ENCODE results near the gene MCF2L.

Gene MCF2L

GRCh38 chr13:112943309-112944125 lies 25.5 kb upstream of the MCF2L start:
- DNase-seq (ENCODE audit: low read depth) = no peak

- no peak for DNase-seq (ENCODE audit: low read depth)
Measured at GRCh38 chr13:112947796-112948195, 21.2 kb upstream of the MCF2L start.

- DNase-seq (ENCODE audit: low read depth) = no peak
Measured at GRCh38 chr13:112951674-112952371, 17.2 kb upstream of the MCF2L start.

- no peak for DNase-seq (ENCODE audit: low read depth)
Measured at GRCh38 chr13:112952759-112953551, 16.1 kb upstream of the MCF2L start.

GRCh38 chr13:112953591-112954487 lies 15.2 kb upstream of the MCF2L start:
- DNase-seq (ENCODE audit: low read depth) = no peak

- DNase-seq (ENCODE audit: low read depth) = no peak
Measured at GRCh38 chr13:112954488-112955270, 14.3 kb upstream of the MCF2L start.

GRCh38 chr13:112955271-112955937 lies 13.6 kb upstream of the MCF2L start:
- no peak for DNase-seq (ENCODE audit: low read depth)

- no peak for DNase-seq (ENCODE audit: low read depth)
Measured at GRCh38 chr13:112955956-112956355, 13.1 kb upstream of the MCF2L start.

GRCh38 chr13:112956571-112957294 lies 12.3 kb upstream of the MCF2L start:
- DNase-seq (ENCODE audit: low read depth) = no peak

GRCh38 chr13:112957295-112957677 lies 11.7 kb upstream of the MCF2L start:
- no peak for DNase-seq (ENCODE audit: low read depth)

- no peak for DNase-seq (ENCODE audit: low read depth)
Measured at GRCh38 chr13:112958127-112958989, 10.7 kb upstream of the MCF2L start.

- no peak for DNase-seq (ENCODE audit: low read depth)
Measured at GRCh38 chr13:112959206-112959605, 9.8 kb upstream of the MCF2L start.

GRCh38 chr13:112959701-112960542 lies 9.1 kb upstream of the MCF2L start:
- DNase-seq (ENCODE audit: low read depth) = no peak

GRCh38 chr13:112960706-112961105 lies 8.3 kb upstream of the MCF2L start:
- no peak for DNase-seq (ENCODE audit: low read depth)

GRCh38 chr13:112961457-112962369 lies 7.3 kb upstream of the MCF2L start:
- no peak for DNase-seq (ENCODE audit: low read depth)

- DNase-seq (ENCODE audit: low read depth) = no peak
Measured at GRCh38 chr13:112962396-112962795, 6.6 kb upstream of the MCF2L start.
